CD4-positive, alpha-beta T cell treated with Interleukin-15 for 4 hours (primary cell): ENCODE data around the gene WFDC9.
"Not testable (repeated sequence)": the region's sequence is repeated elsewhere in the genome, so short reads cannot be mapped to it uniquely, and the experiment has no call there.

Experiments
- DNase-seq: peaks from one replicate; pipeline ENCODE4 v3.0.0-alpha.2; 2020; ENCODE audit warnings: low spot score

Gene WFDC9

GRCh38 chr20:45631184-45631583 lies at the start of gene WFDC9:
Gene WFDC9, minus strand, starts transcription at chr20:45631284. Its CDS starts 21,103 bp downstream, at chr20:45610181.
- no peak for DNase-seq

- DNase-seq: no peak
These were observed 48.6 kb upstream of the WFDC9 start for GRCh38 chr20:45679650-45680049.

GRCh38 chr20:45672765-45673164 lies 41.7 kb upstream of the WFDC9 start:
- no peak for DNase-seq

DNA sequence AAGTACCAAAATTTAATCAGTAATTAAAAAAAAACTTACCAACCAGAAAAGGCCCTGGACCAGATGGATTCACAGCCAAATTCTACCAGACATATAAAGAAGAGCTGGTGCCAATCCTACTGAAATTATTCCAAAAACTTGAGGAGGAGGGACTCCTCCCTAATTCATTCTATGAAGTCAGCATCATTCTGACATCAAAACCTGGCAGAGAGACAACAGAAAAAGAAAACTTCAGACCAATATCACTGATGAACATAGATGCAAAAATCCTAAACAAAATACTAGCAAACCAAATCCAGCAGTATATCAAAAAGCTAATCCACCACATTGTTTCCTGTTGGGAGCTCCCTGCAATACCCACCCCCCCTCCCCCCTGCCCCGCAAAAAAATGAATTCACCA lies 39.1 kb upstream of the WFDC9 start, which contains the start of gene WFDC11:
Gene WFDC11 (minus strand): TSS at position 101 of the 400 bp plus-strand sequence. CDS start 19,639 bp downstream, outside the sequence.
- DNase-seq: no peak

GRCh38 chr20:45657038-45657437 lies 26.0 kb upstream of the WFDC9 start:
- DNase-seq: not testable (repeated sequence)

DNA sequence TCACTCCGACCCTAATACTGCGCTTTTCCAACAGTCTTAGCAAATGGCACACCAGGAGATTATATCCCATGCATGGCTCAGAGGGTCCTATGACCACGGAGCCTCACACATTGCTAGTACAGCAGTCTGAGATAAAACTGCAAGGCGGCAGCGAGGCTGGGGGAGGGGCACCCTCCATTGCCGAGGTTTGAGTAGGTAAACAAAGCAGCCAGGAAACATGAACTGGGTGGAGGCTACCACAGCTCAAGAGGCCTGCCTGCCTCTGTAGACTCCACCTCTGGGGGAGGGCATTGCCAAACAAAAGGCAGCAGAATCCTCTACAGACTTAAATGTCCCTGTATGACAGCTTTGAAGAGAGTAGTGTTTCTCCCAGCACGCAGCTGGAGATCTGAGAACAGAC lies 20.6 kb upstream of the WFDC9 start:
- DNase-seq: not testable (repeated sequence)

GRCh38 chr20:45649312-45649863 lies 18.3 kb upstream of the WFDC9 start:
- no peak for DNase-seq

DNA sequence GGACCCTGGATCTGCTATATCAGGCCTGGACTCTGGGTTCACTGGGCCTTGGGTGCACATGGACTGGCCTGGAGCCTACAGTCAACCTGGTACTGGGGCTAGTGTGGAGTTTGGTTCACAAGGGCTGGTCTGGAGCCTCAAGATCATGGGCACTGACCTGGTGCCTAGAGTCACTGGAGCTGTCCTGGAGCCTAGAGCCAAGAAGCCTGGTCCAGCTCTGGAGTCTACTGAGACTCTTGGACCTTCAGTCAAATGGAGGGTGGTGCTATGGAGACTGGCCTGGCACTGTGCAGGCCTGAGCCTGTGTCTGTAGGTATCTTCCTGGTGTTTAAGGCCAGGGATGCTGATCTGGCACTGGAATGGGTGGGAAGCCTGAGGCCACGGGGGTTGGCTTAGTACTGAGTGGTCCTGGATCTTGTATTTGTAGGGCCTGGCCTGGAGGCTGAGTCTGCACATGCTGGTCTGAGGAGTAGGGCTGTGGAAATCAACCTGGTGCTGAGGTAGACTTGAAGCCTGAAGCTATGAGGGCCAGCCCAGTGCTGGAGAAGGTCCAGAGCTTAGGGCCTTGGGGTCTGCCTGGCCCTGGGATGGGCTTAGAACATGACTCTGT lies 16.5 kb upstream of the WFDC9 start:
- DNase-seq: no peak

- DNase-seq: no peak
These were observed 15.8 kb upstream of the WFDC9 start for GRCh38 chr20:45646875-45647274.

GRCh38 chr20:45645869-45646268 lies 14.8 kb upstream of the WFDC9 start:
- not testable (repeated sequence) for DNase-seq

DNA sequence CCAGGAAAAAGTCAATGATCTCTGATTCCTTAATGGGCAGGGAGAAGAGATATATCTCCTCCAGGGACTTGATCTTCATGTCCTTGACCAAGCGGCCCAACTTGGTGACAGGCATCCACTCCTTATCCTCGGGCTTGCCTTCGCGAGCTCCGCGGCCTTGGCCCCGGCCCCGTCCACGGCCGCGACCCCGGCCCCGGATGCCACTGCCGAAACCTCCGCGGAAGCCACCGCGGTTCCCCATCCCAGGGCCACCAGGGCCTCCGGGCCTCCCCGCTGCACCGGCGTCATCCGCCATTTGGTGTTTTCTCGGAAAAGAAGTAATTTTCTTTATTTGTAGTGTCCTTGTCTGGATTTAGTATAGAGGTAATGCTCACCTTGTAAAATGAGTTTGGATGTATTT lies 10.0 kb upstream of the WFDC9 start:
- DNase-seq: not testable (repeated sequence)

GRCh38 chr20:45639687-45640086 lies 8.6 kb upstream of the WFDC9 start:
- DNase-seq: no peak

DNA sequence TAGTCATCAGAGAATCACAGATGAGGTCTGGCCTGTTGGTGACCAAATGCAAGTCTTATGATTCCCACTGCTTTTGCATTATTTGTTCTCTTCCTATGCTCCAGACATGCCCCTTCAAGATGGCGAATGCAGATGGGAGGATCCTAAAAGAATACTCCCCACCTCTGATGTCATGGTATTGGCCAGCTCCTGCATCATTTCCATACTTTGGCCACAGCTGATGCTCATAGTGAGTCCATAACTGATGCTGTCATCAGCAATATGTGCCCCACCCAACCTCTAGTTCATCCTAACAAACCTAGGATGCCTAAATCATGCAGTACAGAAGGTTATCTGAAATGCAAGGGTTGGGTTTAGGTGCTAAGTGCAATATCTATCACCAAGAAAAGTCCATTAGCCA lies 5.4 kb upstream of the WFDC9 start:
- no peak for DNase-seq

GRCh38 chr20:45630371-45630770 lies 713 bp downstream of the WFDC9 start:
- DNase-seq: no peak

DNA sequence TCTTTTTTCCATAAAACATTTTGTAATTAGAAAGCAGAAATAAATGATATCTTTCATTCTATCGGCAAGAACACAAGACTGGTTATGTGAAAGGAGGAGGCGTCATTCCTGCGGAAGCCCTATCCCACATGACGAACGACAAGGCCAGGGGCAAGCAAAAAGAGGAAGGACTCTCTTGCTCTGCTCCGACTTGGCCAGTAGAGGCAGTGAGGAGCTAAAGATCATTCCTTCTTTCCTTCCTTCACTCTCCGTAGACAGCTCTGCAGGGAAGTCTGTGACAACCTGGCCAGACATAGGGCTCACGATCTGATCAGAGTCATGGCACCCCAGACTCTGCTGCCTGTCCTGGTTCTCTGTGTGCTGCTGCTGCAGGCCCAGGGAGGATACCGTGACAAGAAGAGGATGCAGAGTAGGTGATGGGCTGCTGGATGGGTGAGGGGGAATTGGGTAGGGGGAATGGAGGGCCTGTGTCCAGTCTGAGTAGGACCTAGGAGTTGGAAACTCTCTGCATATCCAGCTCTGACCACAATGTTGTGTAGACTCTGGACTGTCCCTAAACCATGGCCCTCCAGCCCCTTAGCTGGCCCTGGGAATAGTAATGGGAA lies 1.5 kb downstream of the WFDC9 start, which contains the start of gene WFDC10A:
Gene WFDC10A (plus strand): TSS at position 244 of the 605 bp plus-strand sequence. CDS start 75 bp downstream, at position 319.
- peak; percentile 6 for DNase-seq

GRCh38 chr20:45626540-45626939 lies 4.5 kb downstream of the WFDC9 start:
- no peak for DNase-seq

GRCh38 chr20:45621593-45621992 lies 9.5 kb downstream of the WFDC9 start:
- DNase-seq: no peak

DNA sequence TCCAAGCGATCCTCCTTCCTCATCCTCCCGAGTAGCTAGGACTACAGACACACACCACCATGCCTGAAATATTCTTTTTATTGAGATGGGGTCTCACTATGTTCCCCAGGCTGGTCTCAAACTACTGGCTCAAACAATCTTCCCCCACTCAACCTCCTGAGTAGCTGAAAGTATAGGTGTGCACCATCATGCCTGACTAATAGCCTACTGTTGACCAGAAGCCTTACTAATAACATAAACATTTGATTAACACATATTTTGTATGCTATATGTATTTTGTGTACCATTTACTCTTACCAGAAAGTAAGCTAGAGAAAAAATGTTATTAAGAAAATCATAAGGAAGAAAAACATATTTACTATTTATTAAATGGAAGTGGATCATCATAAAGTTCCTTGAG lies 13.5 kb downstream of the WFDC9 start:
- DNase-seq: no peak

- no peak for DNase-seq
These were observed 18.8 kb downstream of the WFDC9 start for GRCh38 chr20:45612314-45612713.

GRCh38 chr20:45611054-45611453 lies 20.0 kb downstream of the WFDC9 start:
- no peak for DNase-seq

GRCh38 chr20:45607810-45608209 lies 23.3 kb downstream of the WFDC9 start:
- no peak for DNase-seq

GRCh38 chr20:45595235-45595634 lies 35.8 kb downstream of the WFDC9 start:
- no peak for DNase-seq

DNA sequence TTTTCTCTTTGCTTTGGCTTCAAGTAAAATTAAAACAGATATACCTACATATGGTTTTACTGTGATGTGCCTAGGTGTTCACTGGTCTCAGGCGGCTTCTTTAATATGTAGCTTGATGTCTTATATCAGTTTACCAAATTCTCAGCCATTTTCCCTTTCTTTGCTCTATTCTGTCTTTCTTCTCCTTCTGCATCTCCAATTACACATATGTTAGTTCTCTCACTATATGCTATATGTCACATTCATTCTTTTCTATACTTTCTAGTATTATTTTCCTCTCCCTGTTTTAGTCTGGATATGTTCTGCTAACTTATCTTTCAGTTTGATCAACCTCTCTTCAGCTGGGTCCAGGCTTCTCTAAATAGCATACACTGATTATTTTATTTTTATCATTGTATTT lies 37.6 kb downstream of the WFDC9 start:
- DNase-seq: no peak
